AML-193 (cell line): ENCODE results near the gene ZBTB49.
"Not testable (repeated sequence)": the region's sequence is repeated elsewhere in the genome, so short reads cannot be mapped to it uniquely, and the experiment has no call there.

Experiments used
- DNase-seq, 2 experiments: peaks; one replicate each; lab custom pipeline; 2025; lab: John Stamatoyannopoulos, UW

Gene ZBTB49, protein sequence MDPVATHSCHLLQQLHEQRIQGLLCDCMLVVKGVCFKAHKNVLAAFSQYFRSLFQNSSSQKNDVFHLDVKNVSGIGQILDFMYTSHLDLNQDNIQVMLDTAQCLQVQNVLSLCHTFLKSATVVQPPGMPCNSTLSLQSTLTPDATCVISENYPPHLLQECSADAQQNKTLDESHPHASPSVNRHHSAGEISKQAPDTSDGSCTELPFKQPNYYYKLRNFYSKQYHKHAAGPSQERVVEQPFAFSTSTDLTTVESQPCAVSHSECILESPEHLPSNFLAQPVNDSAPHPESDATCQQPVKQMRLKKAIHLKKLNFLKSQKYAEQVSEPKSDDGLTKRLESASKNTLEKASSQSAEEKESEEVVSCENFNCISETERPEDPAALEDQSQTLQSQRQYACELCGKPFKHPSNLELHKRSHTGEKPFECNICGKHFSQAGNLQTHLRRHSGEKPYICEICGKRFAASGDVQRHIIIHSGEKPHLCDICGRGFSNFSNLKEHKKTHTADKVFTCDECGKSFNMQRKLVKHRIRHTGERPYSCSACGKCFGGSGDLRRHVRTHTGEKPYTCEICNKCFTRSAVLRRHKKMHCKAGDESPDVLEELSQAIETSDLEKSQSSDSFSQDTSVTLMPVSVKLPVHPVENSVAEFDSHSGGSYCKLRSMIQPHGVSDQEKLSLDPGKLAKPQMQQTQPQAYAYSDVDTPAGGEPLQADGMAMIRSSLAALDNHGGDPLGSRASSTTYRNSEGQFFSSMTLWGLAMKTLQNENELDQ

DNA sequence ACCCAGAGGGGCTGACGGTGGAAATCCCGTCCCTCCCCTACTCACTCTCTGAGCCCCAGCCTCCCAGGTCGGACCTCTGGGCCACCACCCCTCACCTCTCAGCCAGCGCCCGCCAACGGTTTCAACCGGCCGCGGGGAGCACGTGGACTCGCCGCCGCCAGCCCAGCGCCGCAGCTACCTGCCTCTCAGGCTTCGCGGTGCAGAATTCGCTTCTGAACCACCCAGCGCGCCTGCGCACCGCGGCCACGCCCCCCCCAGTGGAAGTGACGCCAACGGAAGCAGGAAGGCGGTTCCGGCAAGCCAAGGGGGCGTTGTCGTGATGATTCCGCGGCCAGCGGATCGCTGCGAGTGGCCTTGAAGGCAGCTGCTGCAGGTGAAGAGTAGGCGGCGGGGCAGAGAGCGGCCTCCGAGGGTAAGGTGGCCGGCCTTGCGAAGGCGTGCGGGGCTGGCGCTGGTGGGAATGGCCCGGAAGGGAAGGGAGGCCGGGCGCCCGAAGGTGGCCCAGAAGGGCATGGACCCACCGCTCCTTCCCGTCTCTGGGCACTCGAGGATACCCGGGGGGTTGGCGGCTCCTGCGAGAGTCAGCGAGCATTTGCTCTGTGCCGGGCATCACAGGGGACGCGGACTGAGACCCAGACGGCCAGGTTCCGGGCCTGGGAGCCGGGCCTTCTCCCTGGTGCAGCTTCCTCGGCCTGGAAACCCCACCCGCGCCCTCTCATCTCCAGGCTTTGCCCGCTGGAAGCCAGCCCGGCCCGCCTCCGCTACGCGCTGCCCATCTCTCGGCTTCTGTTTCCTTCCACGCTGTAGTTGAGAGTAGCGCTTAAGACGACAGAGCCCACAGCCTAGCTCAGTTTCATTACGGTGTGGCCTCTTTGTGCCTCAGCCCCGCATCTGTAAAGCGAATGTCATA, at the start of gene ZBTB49, which contains the start of gene LYAR:
ZBTB49 (plus strand) TSS at position 311 of the 910 bp plus-strand sequence. CDS start 9,695 bp downstream, outside the sequence.
LYAR (minus strand) TSS at position 214 of the 910 bp plus-strand sequence. CDS start 6,412 bp downstream, outside the sequence.
- DNase-seq, result peak; percentile 69 to 73

DNA sequence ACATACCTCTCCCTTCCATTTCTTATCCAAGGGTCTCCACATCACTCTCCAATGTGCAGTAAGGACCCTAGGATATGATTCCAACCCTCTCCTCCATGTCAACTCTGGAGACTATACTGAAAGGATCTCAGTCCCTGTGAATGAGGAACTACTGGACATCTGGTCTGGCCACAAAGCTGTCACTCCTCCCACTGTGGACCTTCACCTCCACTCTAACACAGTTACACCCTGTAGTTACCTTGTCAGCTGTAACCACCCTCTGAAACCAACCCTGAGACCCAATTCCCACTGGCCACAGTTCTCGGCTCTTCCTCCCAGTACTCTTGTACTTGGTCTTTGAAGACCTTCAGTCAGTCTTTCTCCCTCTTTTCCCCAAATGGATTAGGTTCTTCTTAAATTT, 44.9 kb upstream of the ZBTB49 start:
- DNase-seq, result no peak

DNA sequence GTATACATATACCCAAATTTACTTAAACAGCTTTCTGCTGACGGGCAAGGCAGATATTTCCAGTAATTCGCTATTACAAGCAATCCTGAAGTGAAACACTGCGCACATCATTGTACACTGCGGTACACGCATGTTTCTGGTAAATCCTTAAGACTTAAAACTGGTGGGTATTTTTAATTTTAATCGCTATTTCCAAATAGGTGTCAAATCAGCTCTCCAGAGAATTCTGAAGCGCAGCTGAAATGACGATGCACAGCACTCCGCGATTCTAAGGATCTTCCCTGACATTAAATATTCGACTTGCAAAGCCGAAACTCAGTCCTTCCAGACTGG, 42.4 kb upstream of the ZBTB49 start:
- peak in 1 of 2 experiments; percentile 21 for DNase-seq

- DNase-seq, result peak; percentile 75 to 82
Measured at GRCh38 chr4:4248029-4248884, 41.8 kb upstream of the ZBTB49 start, which contains the start of gene TMEM128. Gene TMEM128, minus strand, starts transcription at chr4:4248223. Its CDS starts 21 bp downstream, at chr4:4248202.

DNA sequence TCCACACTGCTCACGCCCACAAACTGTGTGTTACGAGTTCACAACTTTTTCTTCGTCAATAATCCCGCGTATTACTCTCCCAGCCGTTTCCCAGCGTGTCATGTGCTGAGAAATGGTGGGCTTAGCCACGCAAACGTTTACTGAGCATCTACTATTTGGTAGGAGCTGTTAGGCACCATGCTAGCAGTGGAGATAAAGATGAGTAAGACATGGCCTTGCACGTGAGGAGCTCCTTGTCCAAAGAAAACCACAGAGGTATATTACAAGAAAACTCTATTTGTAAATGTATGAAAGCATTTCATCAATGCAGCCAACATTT, 41.2 kb upstream of the ZBTB49 start:
- DNase-seq, result no peak

DNA sequence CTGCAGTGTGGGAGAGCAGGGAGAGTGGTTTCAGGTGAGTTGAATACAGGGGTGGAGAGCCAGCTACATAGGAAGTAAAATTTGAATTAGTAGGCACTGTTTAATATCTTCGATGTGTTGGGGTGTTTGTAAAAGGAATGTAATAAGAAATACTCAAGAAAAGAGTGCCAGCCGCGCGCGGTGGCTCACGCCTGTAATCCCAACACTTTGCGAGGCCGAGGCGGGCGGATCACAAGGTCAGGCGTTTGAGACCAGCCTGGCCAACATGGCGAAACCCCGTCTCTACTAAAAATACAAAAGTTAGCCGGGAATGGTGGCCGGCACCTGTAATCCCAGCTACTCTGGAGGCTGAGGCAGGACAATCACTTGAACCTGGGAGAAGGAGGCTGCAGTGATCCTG, 40.7 kb upstream of the ZBTB49 start:
- not testable (repeated sequence) for DNase-seq

DNA sequence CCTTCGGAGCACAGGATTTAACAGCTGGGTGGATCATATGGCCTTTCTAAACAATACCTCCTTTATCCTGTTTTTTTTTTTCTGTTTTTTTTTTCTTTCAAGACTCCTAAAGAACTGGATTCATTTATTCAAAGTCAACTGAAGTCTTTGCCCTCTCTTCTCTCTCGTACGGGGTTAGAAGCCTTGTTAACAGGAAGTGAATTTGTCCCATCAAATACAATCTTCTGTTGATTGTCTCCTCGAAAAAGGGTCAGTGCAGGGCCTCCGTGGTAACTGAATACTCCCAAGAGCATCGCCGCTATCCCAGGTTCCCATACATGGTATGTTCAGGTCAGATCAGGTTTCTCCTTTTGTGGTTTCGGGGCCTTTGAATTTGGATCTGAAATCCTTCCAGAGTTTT, 40.2 kb upstream of the ZBTB49 start:
- DNase-seq, result no peak

GRCh38 chr4:4254199-4254598, 35.9 kb upstream of the ZBTB49 start:
- DNase-seq, result no peak

DNA sequence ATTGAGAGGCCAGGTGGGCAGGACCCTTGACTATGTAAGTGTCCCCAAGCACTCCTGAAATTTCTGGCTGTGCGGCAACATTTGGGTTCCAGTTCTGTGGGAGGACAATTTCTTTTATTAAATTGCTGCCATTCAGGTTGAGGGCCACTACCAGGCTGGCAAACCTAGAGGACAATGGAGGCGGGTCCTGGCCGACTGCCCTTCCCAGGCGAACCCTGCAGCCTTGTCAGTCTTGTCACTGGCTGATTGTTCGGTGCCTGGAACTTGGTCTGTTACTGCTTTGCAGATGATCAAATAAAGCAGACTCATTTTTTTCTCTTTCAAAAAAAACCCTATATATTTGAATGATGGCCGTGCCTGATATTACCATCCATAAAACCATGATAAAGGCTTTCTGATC, 35.4 kb upstream of the ZBTB49 start:
- DNase-seq, result no peak

GRCh38 chr4:4256799-4257198, 33.3 kb upstream of the ZBTB49 start:
- no peak for DNase-seq

DNA sequence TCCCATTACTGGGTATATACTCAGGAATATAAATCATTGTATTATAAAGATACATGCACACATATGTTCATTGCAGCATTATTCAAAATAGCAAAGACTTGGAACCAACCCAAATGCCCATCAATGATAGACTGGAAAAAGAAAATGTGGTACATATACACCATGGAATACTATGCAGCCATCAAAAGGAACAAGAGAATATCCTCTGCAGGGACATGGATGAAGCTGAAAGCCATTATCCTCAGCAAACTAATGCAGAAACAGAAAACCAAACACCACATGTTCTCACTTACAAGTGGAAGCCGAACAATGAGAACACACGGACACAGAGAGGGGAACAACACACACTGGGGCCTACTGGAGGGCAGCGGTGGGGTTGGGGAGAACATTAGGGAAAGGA, 32.3 kb upstream of the ZBTB49 start:
- not testable (repeated sequence) for DNase-seq

DNA sequence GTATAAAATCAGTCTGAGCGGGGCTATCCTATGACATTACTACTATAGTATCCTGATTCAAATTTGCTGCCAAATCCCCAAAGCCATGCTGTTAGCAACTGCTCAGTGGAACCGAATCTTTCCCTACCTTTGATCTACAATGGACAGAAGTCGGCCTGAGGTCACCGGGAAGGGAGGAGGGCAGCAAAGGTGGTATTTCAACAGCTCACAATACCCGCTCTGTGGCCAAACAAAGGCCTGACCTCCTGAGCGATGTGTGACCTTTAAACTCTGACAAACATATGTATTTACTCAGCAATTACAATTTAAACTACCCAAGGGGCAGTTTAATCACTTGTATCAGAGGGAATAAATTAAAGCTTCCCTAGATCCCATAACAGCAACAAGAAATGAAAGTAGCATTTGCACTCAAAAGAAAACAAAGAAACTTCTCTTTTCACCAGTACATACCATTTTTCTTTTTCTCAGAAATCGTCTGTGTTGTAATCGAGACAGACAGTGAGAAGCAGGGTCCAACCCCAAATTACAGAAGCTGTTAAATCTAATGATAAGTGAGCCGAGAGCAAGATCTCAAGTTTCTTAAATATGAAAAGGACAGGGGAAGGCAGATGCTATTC, 30.5 kb upstream of the ZBTB49 start:
- DNase-seq, result no peak

DNA sequence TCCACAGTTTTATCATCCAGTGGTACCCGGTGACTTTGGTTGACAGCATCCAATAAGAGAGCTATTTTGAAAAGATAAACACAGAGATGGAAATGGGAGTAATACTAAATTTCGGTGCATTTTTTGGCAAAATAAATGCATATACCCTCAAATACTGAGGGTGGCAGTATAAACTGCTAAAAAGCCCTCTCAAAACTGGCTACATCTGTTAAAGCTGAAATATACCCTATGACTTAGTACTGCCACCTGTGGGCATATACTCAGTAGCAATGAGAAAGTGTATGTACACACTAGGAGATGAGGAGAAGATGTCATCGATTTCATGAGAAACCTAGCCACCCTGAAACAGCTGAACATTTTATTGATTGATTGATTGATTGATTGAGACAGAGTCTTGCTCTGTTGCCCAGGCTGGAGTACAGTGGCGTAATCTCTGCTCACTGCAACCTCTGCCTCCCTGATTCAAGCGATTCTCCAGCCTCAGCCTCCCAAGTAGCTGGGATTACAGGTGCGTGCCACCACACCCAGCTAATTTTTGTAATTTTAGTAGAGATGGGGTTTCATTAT, 29.8 kb upstream of the ZBTB49 start:
- peak; percentile 74 to 78 for DNase-seq

DNA sequence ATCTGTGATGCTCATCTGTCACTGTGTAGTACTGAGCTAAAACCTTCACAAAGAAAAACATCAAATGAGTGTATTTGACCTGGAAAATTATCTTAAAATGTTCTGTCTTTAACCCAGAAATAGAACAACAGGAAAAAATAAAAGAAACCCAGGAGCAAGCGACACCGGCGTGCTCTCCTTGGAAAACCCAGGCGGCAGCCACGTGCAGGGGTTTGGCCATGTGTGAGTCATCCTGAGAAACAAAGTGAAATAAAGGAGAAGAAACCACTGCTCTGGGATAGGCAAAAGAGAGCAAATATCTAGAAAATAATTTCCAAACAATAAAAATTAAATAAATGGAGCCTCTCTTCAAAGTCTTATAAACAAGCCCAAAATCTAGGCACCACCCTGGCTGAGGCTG, 22.1 kb upstream of the ZBTB49 start:
- no peak for DNase-seq

GRCh38 chr4:4268776-4269175, 21.3 kb upstream of the ZBTB49 start:
- peak in 1 of 2 experiments; percentile 5 for DNase-seq

DNA sequence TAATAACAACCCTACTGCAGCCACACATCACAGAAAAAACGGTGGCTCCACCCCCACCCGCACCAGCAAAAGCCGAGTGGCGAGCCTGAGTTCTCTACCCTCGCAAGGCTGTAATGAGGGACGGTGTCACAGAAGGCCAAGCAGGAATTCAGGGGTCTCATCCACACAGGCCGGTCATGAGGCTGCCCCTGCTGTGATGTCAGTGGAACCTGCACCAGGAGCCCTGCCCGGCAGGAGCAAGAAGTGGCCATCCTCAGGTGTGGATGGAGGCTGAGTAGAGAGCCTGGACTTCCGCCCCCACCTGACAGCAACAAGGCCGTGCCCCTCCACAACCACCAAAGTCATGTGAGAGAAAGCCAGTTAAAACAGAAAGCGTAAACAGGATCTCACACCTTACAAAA, 20.7 kb upstream of the ZBTB49 start:
- DNase-seq, result no peak

DNA sequence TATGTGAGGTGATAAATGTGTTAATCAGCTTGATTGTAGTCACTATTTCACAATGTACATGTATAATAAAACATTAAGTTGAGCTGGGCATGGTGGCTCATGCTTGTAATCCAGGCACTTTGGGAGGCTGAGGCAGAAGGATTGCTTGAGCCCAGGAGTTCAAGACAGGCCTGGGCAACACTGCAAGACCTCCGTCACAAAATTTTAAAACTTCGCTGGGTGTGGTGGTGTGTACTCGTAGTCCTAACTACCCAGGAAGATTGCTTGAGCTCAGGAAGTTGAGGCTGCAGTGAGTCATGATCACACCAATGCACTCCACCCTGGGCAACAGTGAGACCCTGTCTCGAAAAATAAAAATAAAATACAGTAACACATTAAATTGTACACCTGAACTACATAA, 20.2 kb upstream of the ZBTB49 start:
- no peak for DNase-seq

- no peak for DNase-seq
Measured at GRCh38 chr4:4270529-4270928, 19.5 kb upstream of the ZBTB49 start.

GRCh38 chr4:4271912-4272311, 18.1 kb upstream of the ZBTB49 start:
- no peak for DNase-seq

- no peak for DNase-seq
Measured at GRCh38 chr4:4274226-4274625, 15.8 kb upstream of the ZBTB49 start.
